ENCODE data around the gene DHX8. TPM values are rescaled to one million over a fixed set of nuclear protein-coding genes. Genes with fewer than 3 reads are reported as not detected.

The DHX8 gene
- total RNA-seq, 2 experiments from 2014 or later = 48.6 to 56.7 TPM

GRCh38 chr17:43528319-43528987, 44.7 kb downstream of the DHX8 start:
- H3K4me1 Mint-ChIP-seq = no peaks in the 10 kb centered on the region
- no peak overlapping the region for H3K27ac Mint-ChIP-seq

GRCh38 chr17:43528988-43529814, 45.4 kb downstream of the DHX8 start:
- no peaks in the 10 kb centered on the region for H3K9me3 Mint-ChIP-seq
- no peak for DNase-seq
- peaks cover 2% of the 10 kb centered on the region for H3K36me3 Mint-ChIP-seq
- no peaks in the 10 kb centered on the region for H3K27me3 Mint-ChIP-seq
- H3K4me3 Mint-ChIP-seq = no peak overlapping the region
- H3K27ac Mint-ChIP-seq = no peak overlapping the region
- H3K4me1 Mint-ChIP-seq = no peaks in the 10 kb centered on the region

More at GRCh38 chr17:43528319-43528987, 44.7 kb downstream of the DHX8 start:
- Mint-ChIP-seq H3K9me3 (no peaks in the 10 kb centered on the region), H3K36me3 (peaks cover 2% of the 10 kb centered on the region), H3K27me3 (no peaks in the 10 kb centered on the region), H3K4me3 (no peak overlapping the region)
- no peak for DNase-seq

GRCh38 chr17:43529947-43530287, 46.1 kb downstream of the DHX8 start:
- H3K9me3 Mint-ChIP-seq = no peaks in the 10 kb centered on the region

GRCh38 chr17:43530288-43531081, 46.7 kb downstream of the DHX8 start:
- Mint-ChIP-seq H3K27ac (no peak overlapping the region), H3K36me3 (no peaks in the 10 kb centered on the region), H3K9me3 (no peaks in the 10 kb centered on the region), H3K4me3 (no peak overlapping the region), H3K4me1 (no peaks in the 10 kb centered on the region), H3K27me3 (no peaks in the 10 kb centered on the region)
- no peak for DNase-seq

More at GRCh38 chr17:43529947-43530287, 46.1 kb downstream of the DHX8 start:
- H3K4me1 Mint-ChIP-seq = no peaks in the 10 kb centered on the region
- peaks cover 2% of the 10 kb centered on the region for H3K36me3 Mint-ChIP-seq
- no peak overlapping the region for H3K4me3 Mint-ChIP-seq
- DNase-seq = no peak
- H3K27ac Mint-ChIP-seq = no peak overlapping the region
- no peaks in the 10 kb centered on the region for H3K27me3 Mint-ChIP-seq

GRCh38 chr17:43531082-43531378, 47.3 kb downstream of the DHX8 start:
- H3K27me3 Mint-ChIP-seq = no peaks in the 10 kb centered on the region
- no peaks in the 10 kb centered on the region for H3K36me3 Mint-ChIP-seq
- H3K9me3 Mint-ChIP-seq = no peaks in the 10 kb centered on the region
- peaks cover 2% of the 10 kb centered on the region for H3K4me1 Mint-ChIP-seq
- H3K27ac Mint-ChIP-seq = no peak overlapping the region
- no peak overlapping the region for H3K4me3 Mint-ChIP-seq
- DNase-seq = no peak

GRCh38 chr17:43531955-43532354, 48.2 kb downstream of the DHX8 start:
- no peak overlapping the region for H3K4me3 Mint-ChIP-seq
- H3K27ac Mint-ChIP-seq = no peak overlapping the region
- H3K36me3 Mint-ChIP-seq = no peaks in the 10 kb centered on the region
- DNase-seq = no peak
- H3K27me3 Mint-ChIP-seq = no peaks in the 10 kb centered on the region
- no peaks in the 10 kb centered on the region for H3K9me3 Mint-ChIP-seq
- H3K4me1 Mint-ChIP-seq = peaks cover 7% of the 10 kb centered on the region

GRCh38 chr17:43532581-43532980, 48.8 kb downstream of the DHX8 start:
- Mint-ChIP-seq H3K27ac (no peak overlapping the region), H3K27me3 (no peaks in the 10 kb centered on the region), H3K4me3 (no peak overlapping the region), H3K9me3 (no peaks in the 10 kb centered on the region), H3K4me1 (peaks cover 7% of the 10 kb centered on the region), H3K36me3 (no peaks in the 10 kb centered on the region)
- DNase-seq = no peak

- Mint-ChIP-seq H3K4me3 (no peak overlapping the region), H3K27me3 (no peaks in the 10 kb centered on the region), H3K4me1 (peaks cover 7% of the 10 kb centered on the region), H3K9me3 (no peaks in the 10 kb centered on the region), H3K27ac (no peak overlapping the region), H3K36me3 (no peaks in the 10 kb centered on the region)
- DNase-seq = no peak
These were observed 49.9 kb downstream of the DHX8 start for GRCh38 chr17:43533699-43534098.

GRCh38 chr17:43534909-43535308, 51.1 kb downstream of the DHX8 start:
- peaks cover 7% of the 10 kb centered on the region for H3K4me1 Mint-ChIP-seq
- DNase-seq = no peak
- H3K9me3 Mint-ChIP-seq = no peaks in the 10 kb centered on the region
- H3K36me3 Mint-ChIP-seq = no peaks in the 10 kb centered on the region
- H3K27ac Mint-ChIP-seq = no peak overlapping the region
- H3K4me3 Mint-ChIP-seq = no peak overlapping the region
- H3K27me3 Mint-ChIP-seq = no peaks in the 10 kb centered on the region

GRCh38 chr17:43536236-43536992, 52.6 kb downstream of the DHX8 start:
- DNase-seq = no peak
- no peak overlapping the region for H3K4me3 Mint-ChIP-seq
- H3K9me3 Mint-ChIP-seq = no peaks in the 10 kb centered on the region
- H3K4me1 Mint-ChIP-seq = peaks cover 7% of the 10 kb centered on the region
- no peaks in the 10 kb centered on the region for H3K36me3 Mint-ChIP-seq
- H3K27me3 Mint-ChIP-seq = no peaks in the 10 kb centered on the region
- H3K27ac Mint-ChIP-seq = no peak overlapping the region

- peaks cover 11% of the 10 kb centered on the region for H3K4me1 Mint-ChIP-seq
- H3K36me3 Mint-ChIP-seq = no peaks in the 10 kb centered on the region
- DNase-seq = no peak
- H3K4me3 Mint-ChIP-seq = no peak overlapping the region
- H3K9me3 Mint-ChIP-seq = no peaks in the 10 kb centered on the region
- H3K27ac Mint-ChIP-seq = no peak overlapping the region
- peaks cover 31% of the 10 kb centered on the region for H3K27me3 Mint-ChIP-seq
These were observed 57.3 kb downstream of the DHX8 start for GRCh38 chr17:43540821-43541674.

GRCh38 chr17:43542859-43543258, 59.1 kb downstream of the DHX8 start:
- H3K4me3 Mint-ChIP-seq = no peak overlapping the region

GRCh38 chr17:43543300-43543699, 59.5 kb downstream of the DHX8 start:
- Mint-ChIP-seq H3K4me1 (peaks cover 17% of the 10 kb centered on the region), H3K27ac (no peak overlapping the region), H3K27me3 (peaks cover 51% of the 10 kb centered on the region), H3K9me3 (no peaks in the 10 kb centered on the region), H3K4me3 (no peak overlapping the region), H3K36me3 (no peaks in the 10 kb centered on the region)
- DNase-seq = no peak

More at GRCh38 chr17:43542859-43543258, 59.1 kb downstream of the DHX8 start:
- Mint-ChIP-seq H3K36me3 (no peaks in the 10 kb centered on the region), H3K27ac (no peak overlapping the region), H3K9me3 (no peaks in the 10 kb centered on the region), H3K27me3 (peaks cover 46% of the 10 kb centered on the region), H3K4me1 (peaks cover 17% of the 10 kb centered on the region)
- no peak for DNase-seq

All from activated naive CD8-positive, alpha-beta T cell treated with anti-CD3 and anti-CD28 coated beads for 36 hours (primary cell).